Measurements from ENCODE around the gene GGT5. TPM values are rescaled to one million over a fixed set of nuclear protein-coding genes. Genes with fewer than 3 reads are reported as not detected.
A peak's percentile ranks its signal among the peaks of the same experiment; 100 is the strongest.
"Not testable (repeated sequence)": the region's sequence is repeated elsewhere in the genome, so short reads cannot be mapped to it uniquely, and the experiment has no call there.

GGT5 gene
- total RNA-seq, 6 experiments from 2014 or later = 8.5 to 34.7 (median 22.0) TPM

DNA sequence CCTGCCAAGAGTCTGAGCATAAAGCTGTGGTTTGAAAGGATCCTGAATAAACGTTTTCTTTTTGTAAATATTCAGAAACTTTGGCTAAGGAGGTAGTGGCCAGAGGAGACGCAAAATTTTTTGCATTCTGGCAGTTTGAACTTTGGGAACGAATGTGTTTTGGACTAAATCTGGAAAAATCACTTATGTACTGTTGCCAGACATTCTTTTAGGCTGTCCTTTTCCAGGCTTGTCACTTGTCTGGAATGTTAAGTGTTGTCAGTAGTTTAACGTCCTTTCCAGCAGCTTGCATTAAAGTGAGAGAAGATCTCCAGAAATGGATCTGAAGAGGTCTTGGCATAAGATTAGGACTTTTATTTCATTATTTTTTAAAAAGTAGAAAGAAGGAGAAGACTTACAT is 44.2 kb upstream of the GGT5 start:
- peak overlapping the region; percentile 70 to 97 (median 94) for H3K27ac ChIP-seq
- intact Hi-C loops (cut with DNase I) = no loop called here
- WGBS (ENCODE audit: insufficient coverage, low coverage, low lambda C conversion rate, missing lambda C conversion rate) = 10% methylated on average over 4 of the region's 4 CpGs
- ATAC-seq (peak; percentile 32 to 56 (median 51)), DNase-seq (no peak)
- H3K9me3 ChIP-seq = no peaks in the 10 kb centered on the region
- no peak for TF ChIP-seq POLR2A (IDR thresholded peaks at IDR 0.05)
- TF ChIP-seq, protein P1, sequence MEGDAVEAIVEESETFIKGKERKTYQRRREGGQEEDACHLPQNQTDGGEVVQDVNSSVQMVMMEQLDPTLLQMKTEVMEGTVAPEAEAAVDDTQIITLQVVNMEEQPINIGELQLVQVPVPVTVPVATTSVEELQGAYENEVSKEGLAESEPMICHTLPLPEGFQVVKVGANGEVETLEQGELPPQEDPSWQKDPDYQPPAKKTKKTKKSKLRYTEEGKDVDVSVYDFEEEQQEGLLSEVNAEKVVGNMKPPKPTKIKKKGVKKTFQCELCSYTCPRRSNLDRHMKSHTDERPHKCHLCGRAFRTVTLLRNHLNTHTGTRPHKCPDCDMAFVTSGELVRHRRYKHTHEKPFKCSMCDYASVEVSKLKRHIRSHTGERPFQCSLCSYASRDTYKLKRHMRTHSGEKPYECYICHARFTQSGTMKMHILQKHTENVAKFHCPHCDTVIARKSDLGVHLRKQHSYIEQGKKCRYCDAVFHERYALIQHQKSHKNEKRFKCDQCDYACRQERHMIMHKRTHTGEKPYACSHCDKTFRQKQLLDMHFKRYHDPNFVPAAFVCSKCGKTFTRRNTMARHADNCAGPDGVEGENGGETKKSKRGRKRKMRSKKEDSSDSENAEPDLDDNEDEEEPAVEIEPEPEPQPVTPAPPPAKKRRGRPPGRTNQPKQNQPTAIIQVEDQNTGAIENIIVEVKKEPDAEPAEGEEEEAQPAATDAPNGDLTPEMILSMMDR (IDR thresholded peaks at IDR 0.05) = no peak
- no peaks in the 10 kb centered on the region for H3K27me3 ChIP-seq
- peak overlapping the region in 1 of 3 donors; percentile 9 for H3K4me3 ChIP-seq
- H3K36me3 ChIP-seq = no peaks in the 10 kb centered on the region
- H3K4me1 ChIP-seq = peaks cover 0 to 59% (median 24%) of the 10 kb centered on the region in 4 donors

DNA sequence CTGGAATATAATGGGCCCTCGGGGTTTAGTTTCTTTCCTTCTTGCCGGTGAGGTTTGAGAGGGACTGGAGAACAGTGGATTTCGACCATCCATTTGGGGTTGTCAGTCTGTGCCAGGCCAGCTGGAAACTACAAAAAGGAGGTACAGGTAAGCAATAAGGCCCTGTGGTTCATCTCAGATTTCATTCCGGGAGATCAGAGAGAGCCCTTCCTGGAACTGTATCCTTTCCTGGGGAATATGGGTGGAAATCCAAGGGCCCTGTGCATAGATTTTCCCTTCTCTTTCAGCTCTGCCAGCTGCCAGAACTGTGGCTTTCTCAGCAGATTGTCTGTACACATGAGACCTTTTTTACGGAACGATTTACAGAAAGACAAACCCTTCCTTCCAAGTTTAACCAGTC is 42.9 kb upstream of the GGT5 start:
- H3K27me3 ChIP-seq; ATAC-seq; DNase-seq; H3K36me3 ChIP-seq; H3K9me3 ChIP-seq; H3K4me3 ChIP-seq; intact Hi-C loops (cut with DNase I): not testable (repeated sequence)
- Histone ChIP-seq H3K4me1 (peaks cover 0 to 59% (median 24%) of the 10 kb centered on the region in 4 donors), H3K27ac (peak overlapping the region in 2 of 3 donors; percentile 94 to 97)
- 57% methylated on average over 3 of the region's 6 CpGs for WGBS (ENCODE audit: insufficient coverage, low coverage, low lambda C conversion rate, missing lambda C conversion rate)

DNA sequence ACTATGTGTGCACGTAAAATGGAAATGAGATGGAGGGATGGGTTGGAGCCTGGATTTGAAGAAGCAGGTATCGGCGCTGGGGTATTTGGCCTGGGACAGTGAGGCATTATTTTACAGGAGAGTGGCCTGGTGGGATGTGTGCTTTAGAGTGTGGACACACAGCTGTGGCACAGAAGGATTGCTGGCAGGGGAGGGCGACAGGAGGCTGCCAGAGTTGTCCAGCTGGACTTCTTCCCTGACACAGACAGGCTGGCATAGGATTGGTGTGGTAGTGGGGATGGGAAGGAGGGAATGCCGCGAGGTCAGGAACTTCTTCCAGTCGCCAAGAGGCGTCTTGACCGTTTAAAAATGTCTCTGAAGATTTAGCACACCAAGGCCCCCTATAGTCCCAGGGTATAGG is 42.3 kb upstream of the GGT5 start:
- WGBS (ENCODE audit: insufficient coverage, low coverage, low lambda C conversion rate, missing lambda C conversion rate) = no CpG with 5 or more reads among the region's 9 CpGs
- H3K27ac ChIP-seq = peak overlapping the region in 1 of 3 donors; percentile 97
- H3K27me3 ChIP-seq; intact Hi-C loops (cut with DNase I); H3K36me3 ChIP-seq; H3K4me3 ChIP-seq; DNase-seq; H3K9me3 ChIP-seq: not testable (repeated sequence)
- peaks cover 0 to 59% (median 24%) of the 10 kb centered on the region in 4 donors for H3K4me1 ChIP-seq
- ATAC-seq = peak in 3 of 4 donors; percentile 13 to 46 (median 43)

DNA sequence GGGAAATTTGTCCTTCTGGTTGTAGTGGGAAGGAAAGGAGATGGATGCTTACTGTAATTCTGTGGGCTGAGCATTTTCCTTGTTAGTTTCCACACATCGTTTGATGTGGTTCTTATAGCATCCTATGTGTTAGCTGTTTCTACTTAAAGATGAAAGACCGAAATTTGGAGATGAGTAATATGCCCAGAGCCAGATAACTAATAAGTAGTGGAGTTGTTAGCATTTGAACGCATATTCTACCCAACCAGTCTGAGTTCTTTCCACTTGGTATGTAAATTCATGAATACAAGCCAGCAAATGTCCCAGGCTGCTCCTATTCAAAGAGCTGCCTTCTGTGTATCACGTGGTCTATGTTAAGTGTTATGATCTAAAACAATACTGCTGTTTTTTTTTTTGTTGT is 40.4 kb upstream of the GGT5 start:
- no peaks in the 10 kb centered on the region for H3K36me3 ChIP-seq
- no peak for TF ChIP-seq POLR2A (IDR thresholded peaks at IDR 0.05)
- TF ChIP-seq, protein P1 (IDR thresholded peaks at IDR 0.05) = no peak
- intact Hi-C loops (cut with DNase I) = no loop called here
- H3K27ac ChIP-seq = peak overlapping the region in 2 of 3 donors; percentile 9 to 48
- WGBS (ENCODE audit: insufficient coverage, low coverage, low lambda C conversion rate, missing lambda C conversion rate) = 66% methylated on average over 4 of the region's 4 CpGs
- DNase-seq = no peak
- no peak for ATAC-seq
- no peaks in the 10 kb centered on the region for H3K9me3 ChIP-seq
- no peak overlapping the region for H3K4me3 ChIP-seq
- peaks cover 0 to 39% (median 15%) of the 10 kb centered on the region in 4 donors for H3K4me1 ChIP-seq
- H3K27me3 ChIP-seq = no peaks in the 10 kb centered on the region

DNA sequence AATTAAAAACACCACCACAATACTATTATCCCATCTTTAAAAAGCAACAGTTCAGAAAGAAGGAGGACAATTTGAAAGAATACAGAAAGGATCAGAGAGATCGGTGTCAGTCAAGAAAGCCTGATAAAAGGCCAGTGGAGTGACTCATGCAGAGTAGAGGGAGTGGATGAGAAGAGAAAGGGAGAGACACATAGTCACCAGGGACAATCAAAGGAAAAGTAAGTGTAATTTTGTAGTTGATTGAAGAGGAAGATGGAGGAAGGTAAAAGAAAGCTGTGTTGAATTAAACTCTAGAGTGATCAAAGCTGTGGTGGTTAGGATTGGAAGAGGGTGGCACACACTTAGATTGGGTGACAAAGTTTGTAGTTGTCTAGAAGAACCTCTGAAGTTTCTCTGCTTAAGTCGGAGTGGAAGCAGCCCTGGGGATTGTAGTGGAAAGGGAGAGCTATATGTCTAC is 39.9 kb upstream of the GGT5 start:
- no peak overlapping the region for H3K4me3 ChIP-seq
- DNase-seq = no peak
- no peaks in the 10 kb centered on the region for H3K36me3 ChIP-seq
- no peaks in the 10 kb centered on the region for H3K9me3 ChIP-seq
- intact Hi-C loops (cut with DNase I) = no loop called here
- TF ChIP-seq, protein P1 (IDR thresholded peaks at IDR 0.05) = no peak
- no peak for TF ChIP-seq POLR2A (IDR thresholded peaks at IDR 0.05)
- H3K27me3 ChIP-seq = no peaks in the 10 kb centered on the region
- ATAC-seq = peak in 1 of 4 donors; percentile 14
- H3K27ac ChIP-seq = peak overlapping the region in 1 of 3 donors; percentile 9
- H3K4me1 ChIP-seq = peaks cover 0 to 35% (median 12%) of the 10 kb centered on the region in 4 donors
- 82% methylated on average over 2 of the region's 2 CpGs for WGBS (ENCODE audit: insufficient coverage, low coverage, low lambda C conversion rate, missing lambda C conversion rate)

All from right lobe of liver (tissue), 6 donors.